ENCODE results near the gene BRF1.

DNA sequence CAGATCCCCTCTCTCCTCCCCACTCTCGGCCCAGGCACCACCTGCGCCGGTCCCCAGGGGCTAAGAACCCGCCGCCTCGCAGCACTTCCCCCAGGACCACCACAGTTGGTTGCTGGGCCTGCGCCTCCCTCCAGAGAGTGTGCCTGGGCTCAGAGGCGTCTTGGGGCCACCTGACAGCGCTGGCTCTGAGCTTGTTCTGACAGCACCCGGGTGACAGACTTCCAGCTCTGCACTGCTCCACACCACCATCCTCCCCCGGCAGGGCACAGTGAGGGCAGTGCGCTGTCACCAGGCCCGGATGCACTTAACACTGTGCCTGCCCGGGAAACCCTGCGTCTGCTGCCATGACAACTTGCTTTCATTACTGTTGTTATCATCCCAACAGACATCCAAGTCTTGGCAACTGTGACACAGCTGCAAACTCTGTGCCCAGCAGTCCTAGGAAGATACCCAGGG is 6.6 kb downstream of the BRF1 start:
- TF ChIP-seq, protein P1, sequence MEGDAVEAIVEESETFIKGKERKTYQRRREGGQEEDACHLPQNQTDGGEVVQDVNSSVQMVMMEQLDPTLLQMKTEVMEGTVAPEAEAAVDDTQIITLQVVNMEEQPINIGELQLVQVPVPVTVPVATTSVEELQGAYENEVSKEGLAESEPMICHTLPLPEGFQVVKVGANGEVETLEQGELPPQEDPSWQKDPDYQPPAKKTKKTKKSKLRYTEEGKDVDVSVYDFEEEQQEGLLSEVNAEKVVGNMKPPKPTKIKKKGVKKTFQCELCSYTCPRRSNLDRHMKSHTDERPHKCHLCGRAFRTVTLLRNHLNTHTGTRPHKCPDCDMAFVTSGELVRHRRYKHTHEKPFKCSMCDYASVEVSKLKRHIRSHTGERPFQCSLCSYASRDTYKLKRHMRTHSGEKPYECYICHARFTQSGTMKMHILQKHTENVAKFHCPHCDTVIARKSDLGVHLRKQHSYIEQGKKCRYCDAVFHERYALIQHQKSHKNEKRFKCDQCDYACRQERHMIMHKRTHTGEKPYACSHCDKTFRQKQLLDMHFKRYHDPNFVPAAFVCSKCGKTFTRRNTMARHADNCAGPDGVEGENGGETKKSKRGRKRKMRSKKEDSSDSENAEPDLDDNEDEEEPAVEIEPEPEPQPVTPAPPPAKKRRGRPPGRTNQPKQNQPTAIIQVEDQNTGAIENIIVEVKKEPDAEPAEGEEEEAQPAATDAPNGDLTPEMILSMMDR (IDR thresholded peaks at IDR 0.05), result no peak
- no peak for TF ChIP-seq POLR2A (IDR thresholded peaks at IDR 0.05)
- TF ChIP-seq EP300 (IDR thresholded peaks at IDR 0.05), result no peak
